Measurements from ENCODE around the gene CCDC9B.

CCDC9B gene

DNA sequence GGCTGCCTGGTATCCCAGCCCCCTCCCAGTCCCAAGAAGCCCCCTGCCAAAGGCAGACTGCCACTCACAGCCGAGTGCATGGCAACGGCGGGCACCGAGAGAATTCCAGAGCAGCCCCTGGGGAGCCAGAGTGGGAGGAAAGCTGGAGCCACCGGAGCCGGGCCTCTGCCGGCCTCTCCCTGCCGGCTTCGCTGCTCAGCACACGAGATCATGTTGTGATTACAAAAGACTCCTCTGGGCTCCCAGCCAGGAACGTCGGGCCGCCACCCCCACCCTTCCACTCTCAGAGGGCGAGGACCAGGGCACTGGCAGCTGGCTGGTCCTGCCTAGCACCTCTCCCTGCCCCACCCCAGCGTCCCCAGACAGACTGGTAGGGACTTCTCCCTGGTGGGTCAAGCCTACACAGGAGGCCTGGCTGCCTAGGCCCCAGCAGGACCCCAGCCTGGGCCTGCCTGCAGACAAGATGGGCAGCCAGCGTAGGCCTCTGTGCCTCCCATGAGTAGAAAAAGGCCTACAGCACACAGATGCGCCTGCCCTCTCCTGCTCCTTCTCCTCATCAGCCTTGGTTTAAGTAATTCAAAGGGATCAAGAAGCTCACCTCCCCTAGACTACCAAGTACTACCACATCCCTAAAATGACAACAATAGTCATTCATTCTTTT lies at the start of gene CCDC9B:
Gene CCDC9B, minus strand, starts transcription at position 200 of the 661 bp plus-strand sequence. Its CDS starts 120 bp downstream, at position 80.
- peak in 1 of 2 experiments; percentile 61 for DNase-seq

DNA sequence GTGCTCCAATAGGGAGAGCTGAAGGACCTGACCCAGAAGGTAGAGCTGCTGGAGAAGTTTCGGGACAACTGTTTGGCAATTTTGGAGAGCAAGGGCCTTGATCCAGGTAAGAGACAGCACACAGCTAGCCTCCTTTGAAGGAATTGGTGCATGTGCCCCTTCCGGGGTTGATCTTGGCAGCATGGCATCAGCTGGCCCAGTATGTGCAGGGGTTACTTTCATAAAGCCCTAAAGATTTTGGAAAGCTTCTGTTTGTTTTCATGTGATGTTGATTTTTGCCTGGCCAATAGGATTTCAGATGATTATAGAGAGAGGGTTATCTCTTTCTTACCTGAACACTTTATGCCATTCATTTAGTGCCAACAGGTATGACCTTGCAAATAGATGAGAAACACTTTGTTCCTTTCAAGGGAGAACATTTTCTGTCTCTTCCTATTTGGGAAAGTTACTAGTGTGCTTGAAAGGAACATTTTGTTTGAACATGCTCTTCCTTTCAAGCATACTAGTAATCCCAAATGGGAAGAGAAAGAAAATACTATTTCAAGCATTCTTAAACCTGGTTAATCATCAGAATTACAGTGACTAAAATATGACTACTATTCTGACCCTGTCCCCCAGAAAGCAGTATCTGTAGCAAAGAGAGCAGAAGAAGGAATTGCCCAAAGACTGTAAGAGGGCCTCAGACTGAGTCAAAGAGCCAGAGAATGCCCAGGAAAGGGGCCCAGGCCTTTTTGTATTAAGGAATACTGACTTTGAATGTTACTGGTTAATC lies 49.3 kb upstream of the CCDC9B start:
- no peak for DNase-seq

- no peak for DNase-seq
These were observed 48.4 kb upstream of the CCDC9B start for GRCh38 chr15:40388941-40389823.

DNA sequence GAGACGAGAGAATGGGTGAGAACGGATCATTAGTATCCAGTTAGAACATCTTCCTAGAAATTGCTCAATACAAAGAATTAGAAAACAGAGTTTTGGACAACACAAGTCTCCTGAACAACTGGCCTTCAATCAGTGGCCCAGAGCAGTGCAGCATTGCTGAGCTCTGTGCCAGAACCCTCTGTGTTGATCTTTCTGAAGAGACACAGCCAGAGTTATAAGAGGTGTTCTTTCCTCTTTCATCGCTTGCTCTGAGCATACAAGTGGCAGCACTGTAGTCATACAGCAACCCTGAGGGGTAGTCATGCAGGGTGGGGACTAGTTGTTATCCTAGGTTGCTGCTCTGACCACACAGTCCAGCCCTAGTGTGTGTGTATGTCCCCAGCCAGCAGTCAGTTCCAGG lies 45.7 kb upstream of the CCDC9B start:
- DNase-seq: no peak

GRCh38 chr15:40382580-40383456 lies 42.1 kb upstream of the CCDC9B start, which contains the start of gene KNSTRN:
Gene KNSTRN (plus strand): TSS chr15:40382721. CDS start chr15:40382836, 115 bp downstream.
- peak; percentile 67 to 82 for DNase-seq

GRCh38 chr15:40381818-40382529 lies 41.2 kb upstream of the CCDC9B start:
- DNase-seq: no peak

DNA sequence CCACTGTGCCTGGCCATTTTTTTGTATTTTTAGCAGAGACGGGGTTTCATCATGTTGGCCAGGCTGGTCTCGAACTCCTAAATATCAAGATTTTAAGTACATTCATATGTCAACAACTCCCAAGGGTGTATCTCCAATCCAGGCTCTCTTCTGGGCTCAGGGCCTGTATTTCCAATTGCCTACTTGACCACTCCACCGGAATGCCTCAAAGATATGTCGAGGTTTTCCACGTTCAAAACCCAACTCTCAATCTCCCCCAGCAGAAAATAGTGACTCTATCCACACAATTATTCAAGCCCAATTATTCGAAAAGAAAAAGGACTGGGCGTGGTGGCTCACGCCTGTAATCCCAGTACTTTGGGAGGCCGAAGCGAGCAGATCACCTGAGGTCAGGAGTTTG lies 39.9 kb upstream of the CCDC9B start:
- DNase-seq: no peak

DNA sequence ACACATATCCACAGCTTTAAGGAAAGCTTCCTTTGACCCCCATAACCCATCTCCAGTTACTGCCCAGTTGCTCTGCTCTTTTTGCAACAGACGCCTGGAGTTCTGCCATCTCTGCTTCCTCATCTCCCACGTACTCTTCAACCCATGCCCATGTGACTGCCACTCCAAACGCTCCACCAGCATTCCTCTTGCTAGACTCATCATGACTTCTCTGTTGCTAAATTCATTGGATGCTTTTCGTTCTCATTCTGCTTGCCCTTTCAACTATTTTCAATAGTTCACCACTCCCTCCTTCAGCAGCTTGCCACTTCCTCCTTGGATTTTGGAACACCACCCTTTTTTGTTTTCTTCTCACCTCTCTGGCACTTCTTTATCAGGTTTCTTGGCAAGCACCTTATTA lies 39.1 kb upstream of the CCDC9B start:
- peak; percentile 47 to 85 for DNase-seq

DNA sequence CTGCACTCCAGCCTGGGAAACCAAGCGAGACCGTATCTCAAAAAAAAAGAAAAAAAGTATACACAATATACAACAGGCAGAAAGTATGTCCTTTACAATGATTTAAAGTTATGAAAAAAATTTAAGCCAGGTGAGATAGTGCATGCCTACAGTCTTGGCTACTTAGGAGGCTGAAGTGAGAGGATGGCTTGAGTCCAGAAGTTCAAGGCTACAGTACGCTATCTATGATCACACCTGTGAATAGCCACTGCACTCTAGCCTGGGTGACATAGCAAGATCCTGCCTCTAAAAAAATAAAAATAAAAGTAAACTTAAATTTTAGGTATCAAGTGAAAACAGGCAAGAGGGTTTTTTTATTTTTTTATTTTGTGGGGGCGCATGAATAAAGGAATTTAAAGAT lies 38.6 kb upstream of the CCDC9B start:
- DNase-seq: no peak

GRCh38 chr15:40377606-40378005 lies 36.9 kb upstream of the CCDC9B start:
- DNase-seq: no peak

DNA sequence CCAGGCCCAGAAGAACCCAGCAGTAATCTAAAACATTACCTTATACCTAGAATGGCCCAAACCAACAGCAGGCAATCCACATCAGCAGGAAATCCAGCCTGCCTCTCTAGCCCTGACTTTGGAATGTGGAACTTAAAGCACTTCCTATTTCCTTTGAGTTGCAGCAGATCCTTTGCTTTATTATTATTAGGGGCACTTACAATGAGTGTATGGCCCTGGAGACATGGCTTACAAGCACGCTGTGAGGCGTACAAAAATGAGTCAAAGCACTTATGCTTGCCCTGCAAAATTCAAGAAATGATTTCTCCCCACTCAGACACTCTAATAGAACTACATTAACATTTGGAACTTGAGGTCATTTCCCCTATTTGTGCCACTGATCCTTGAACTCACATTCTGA lies 32.2 kb upstream of the CCDC9B start:
- no peak for DNase-seq

- no peak for DNase-seq
These were observed 29.2 kb upstream of the CCDC9B start for GRCh38 chr15:40369971-40370370.

DNA sequence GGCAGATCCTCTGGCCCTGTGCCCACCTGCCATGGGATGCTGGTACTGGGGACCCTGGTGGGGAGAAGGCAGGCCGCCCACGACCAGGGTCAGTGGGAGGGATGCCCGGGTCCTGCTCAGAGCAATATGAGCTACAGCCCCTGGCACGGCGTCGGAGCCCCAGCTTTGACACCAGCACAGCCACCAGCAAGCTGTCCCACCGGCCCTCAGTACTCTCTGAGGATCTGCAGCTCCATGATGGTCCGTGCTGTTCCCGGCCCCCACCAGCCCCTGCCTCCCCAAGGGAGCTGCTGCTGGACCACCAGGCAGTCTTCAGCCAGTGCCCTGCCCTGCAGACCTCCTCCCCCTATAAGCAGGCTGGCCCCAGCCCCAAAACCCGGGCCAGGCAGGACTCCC lies 28.7 kb upstream of the CCDC9B start:
- DNase-seq: no peak

- no peak for DNase-seq
These were observed 28.2 kb upstream of the CCDC9B start for GRCh38 chr15:40368719-40369473.

GRCh38 chr15:40367686-40368611 lies 27.2 kb upstream of the CCDC9B start:
- DNase-seq: no peak

- no peak for DNase-seq
These were observed 26.6 kb upstream of the CCDC9B start for GRCh38 chr15:40367371-40367685.

- DNase-seq: no peak
These were observed 26.0 kb upstream of the CCDC9B start for GRCh38 chr15:40366457-40367370.

GRCh38 chr15:40365624-40366456 lies 25.1 kb upstream of the CCDC9B start:
- no peak for DNase-seq
